Natural killer cell (primary cell): Measurements from ENCODE around the gene KCNK17. TPM values are rescaled to one million over a fixed set of nuclear protein-coding genes. Genes with fewer than 3 reads are reported as not detected.

Experiments
- ATAC-seq, 3 donors: fragments of 150-1000 bp in 2 of 3; fragments of 200-7000 bp in 1 of 3; cut with Tn5 transposase; 1 replicate in 1 of 3; 2 replicates in 2 of 3; pipeline ENCODE4 v1.10.0; 2021; ENCODE audit warnings: mild to moderate bottlenecking in 2 of 3, moderate library complexity in 2 of 3
- DNase-seq, 2 donors: peaks; one replicate each; pipeline versions ENCODE4 v3.0.0 to v3.0.0-alpha.2; 2013 to 2021; ENCODE audit warnings: mixed read lengths in 1 of 2
- H3K27ac ChIP-seq: one replicate; pipeline ENCODE4 v1.5.1; 2013; ENCODE audit warnings: mild to moderate bottlenecking, low read length
- H3K27me3 ChIP-seq: one replicate; pipeline ENCODE4 v1.6.1; 2013; ENCODE audit warnings: low read length; ENCODE audit not compliant: control insufficient read depth, insufficient read depth
- H3K36me3 ChIP-seq: one replicate; pipeline ENCODE4 v1.6.1; 2013; ENCODE audit warnings: low read length; ENCODE audit not compliant: control insufficient read depth, insufficient read depth
- H3K4me1 ChIP-seq: one replicate; pipeline ENCODE4 v1.6.1; 2013; ENCODE audit warnings: low read length; ENCODE audit not compliant: control insufficient read depth, insufficient read depth
- H3K4me3 ChIP-seq: one replicate; pipeline ENCODE4 v1.5.1; 2013; ENCODE audit warnings: low read length
- H3K9me3 ChIP-seq: one replicate; pipeline ENCODE4 v1.6.1; 2013; ENCODE audit warnings: low read length; ENCODE audit not compliant: control insufficient read depth, insufficient read depth
- H3K27ac Mint-ChIP-seq, 2 donors: one replicate each; pipeline ENCODE4 v1.8.0; 2022; ENCODE audit warnings: mild to moderate bottlenecking in 2 of 2, mixed read lengths in 2 of 2, moderate library complexity in 1 of 2
- H3K27me3 Mint-ChIP-seq, 2 donors: one replicate each; pipeline ENCODE4 v1.8.0; 2022; ENCODE audit warnings: low read depth in 2 of 2, mixed read lengths in 2 of 2
- H3K36me3 Mint-ChIP-seq: one replicate; pipeline ENCODE4 v1.8.0; 2022; ENCODE audit warnings: mixed read lengths
- H3K4me1 Mint-ChIP-seq, 2 donors: one replicate each; pipeline ENCODE4 v1.8.0; 2022; ENCODE audit warnings: mixed read lengths in 2 of 2
- H3K4me3 Mint-ChIP-seq: one replicate; pipeline ENCODE4 v1.8.0; 2022; ENCODE audit warnings: mild to moderate bottlenecking, moderate library complexity, mixed read lengths
- H3K9me3 Mint-ChIP-seq, 2 donors: one replicate each; pipeline ENCODE4 v1.8.0; 2022; ENCODE audit warnings: mixed read lengths in 2 of 2
- CTCF ChIP-seq: fragments of 200-600 bp; IDR thresholded peaks from one replicate; pipeline ENCODE4 v1.8.0; 2022; ENCODE audit warnings: antibody characterized with exemption
- WGBS: methylation state at CpG from one replicate; pipeline ENCODE4 v1.1.7; 2013; ENCODE audit warnings: missing lambda C conversion rate; ENCODE audit not compliant: insufficient coverage; 5-methylcytosine and 5-hydroxymethylcytosine counted together
- intact Hi-C: fragments of 100-400 bp; cut with micrococcal nuclease; formaldehyde crosslinking; loops from one replicate; pipeline ENCODE4 v1.14.2; 2022
- total RNA-seq, 4 donors: library from RNA; stranded (reverse); fragments of 120-200 nt in 1 of 4; gene quantifications; one replicate each; pipeline versions ENCODE4 v1.2.3 to v1.2.4, GENCODE V29; 2013 to 2022

Gene KCNK17
- total RNA-seq, 3 donors from 2014 or later (not counting 1 experiment from before 2014, with no cell fraction given), result 0.24 TPM; not detected in 2

- TF ChIP-seq CTCF, result no peak
- Mint-ChIP-seq H3K36me3 (no peaks in the 10 kb centered on the region), H3K4me1 (no peaks in the 10 kb centered on the region), H3K4me3 (no peak overlapping the region), H3K27ac (no peak overlapping the region), H3K9me3 (no peaks in the 10 kb centered on the region), H3K27me3 (peaks cover 10 to 19% of the 10 kb centered on the region in 2 donors)
- Histone ChIP-seq H3K9me3 (no peaks in the 10 kb centered on the region), H3K27me3 (no peaks in the 10 kb centered on the region), H3K36me3 (no peaks in the 10 kb centered on the region), H3K4me1 (no peaks in the 10 kb centered on the region), H3K27ac (no peak overlapping the region), H3K4me3 (no peak overlapping the region)
- ATAC-seq (no peak), DNase-seq (no peak)
- intact Hi-C loops, result no loop called here
- WGBS, result 90% methylated on average over 2 of the region's 2 CpGs
Measured at GRCh38 chr6:39260456-39260855, 53.8 kb downstream of the KCNK17 start.

GRCh38 chr6:39256294-39256940, 57.8 kb downstream of the KCNK17 start:
- 94% methylated on average over 2 of the region's 2 CpGs for WGBS
- Mint-ChIP-seq H3K4me3 (no peak overlapping the region), H3K4me1 (no peaks in the 10 kb centered on the region), H3K27ac (no peak overlapping the region), H3K36me3 (no peaks in the 10 kb centered on the region), H3K27me3 (peaks cover 8 to 22% of the 10 kb centered on the region in 2 donors), H3K9me3 (no peaks in the 10 kb centered on the region)
- Histone ChIP-seq H3K27me3 (no peaks in the 10 kb centered on the region), H3K4me1 (no peaks in the 10 kb centered on the region), H3K9me3 (no peaks in the 10 kb centered on the region), H3K4me3 (no peak overlapping the region), H3K36me3 (no peaks in the 10 kb centered on the region), H3K27ac (no peak overlapping the region)
- ATAC-seq (peak in 1 of 3 donors; percentile 10), DNase-seq (no peak)
- TF ChIP-seq CTCF, result no peak
- intact Hi-C loops, result no loop called here

GRCh38 chr6:39254999-39255535, 59.2 kb downstream of the KCNK17 start:
- Histone ChIP-seq H3K27me3 (no peaks in the 10 kb centered on the region), H3K27ac (no peak overlapping the region), H3K4me3 (no peak overlapping the region), H3K4me1 (no peaks in the 10 kb centered on the region), H3K9me3 (no peaks in the 10 kb centered on the region), H3K36me3 (no peaks in the 10 kb centered on the region)
- Mint-ChIP-seq H3K27me3 (peaks cover 10 to 22% of the 10 kb centered on the region in 2 donors), H3K4me3 (no peak overlapping the region), H3K9me3 (no peaks in the 10 kb centered on the region), H3K4me1 (no peaks in the 10 kb centered on the region), H3K27ac (no peak overlapping the region), H3K36me3 (no peaks in the 10 kb centered on the region)
- WGBS, result 67% methylated on average over 4 of the region's 4 CpGs
- no peak for ATAC-seq
- intact Hi-C loops, result no loop called here
- no peak for DNase-seq
- TF ChIP-seq CTCF, result no peak

GRCh38 chr6:39251406-39251805, 62.8 kb downstream of the KCNK17 start:
- no peaks in the 10 kb centered on the region for H3K36me3 Mint-ChIP-seq
- intact Hi-C loops, result no loop called here
- H3K4me1 Mint-ChIP-seq, result peaks cover 4 to 6% of the 10 kb centered on the region in 2 donors
- H3K4me3 Mint-ChIP-seq, result no peak overlapping the region
- H3K4me3 ChIP-seq, result no peak overlapping the region
- 92% methylated on average over 7 of the region's 8 CpGs for WGBS
- DNase-seq (no peak), ATAC-seq (no peak)
- no peaks in the 10 kb centered on the region for H3K9me3 Mint-ChIP-seq
- H3K27me3 Mint-ChIP-seq, result peaks cover 6 to 9% of the 10 kb centered on the region in 2 donors
- no peak for TF ChIP-seq CTCF
- no peaks in the 10 kb centered on the region for H3K27me3 ChIP-seq
- no peak overlapping the region for H3K27ac ChIP-seq
- H3K4me1 ChIP-seq, result no peaks in the 10 kb centered on the region
- no peaks in the 10 kb centered on the region for H3K36me3 ChIP-seq
- no peak overlapping the region for H3K27ac Mint-ChIP-seq
- H3K9me3 ChIP-seq, result no peaks in the 10 kb centered on the region
